GM12878 (cell line): Measurements from ENCODE around the gene NUMB. TPM values are rescaled to one million over a fixed set of nuclear protein-coding genes. Genes with fewer than 3 reads are reported as not detected.

Experiments used
- BCL3 ChIP-seq: IDR thresholded peaks from 2 replicates; pipeline ENCODE4 v1.6.1; 2011; ENCODE audit warnings: borderline replicate concordance, low read depth, mild to moderate bottlenecking, moderate library complexity, low read length; ENCODE audit not compliant: insufficient read depth, poor library complexity, severe bottlenecking
- BCLAF1 ChIP-seq: fragments of 450-650 bp; IDR thresholded peaks from 2 replicates; pipeline ENCODE4 v1.6.1; 2017; ENCODE audit warnings: antibody characterized with exemption, mild to moderate bottlenecking, moderate library complexity
- BRCA1 ChIP-seq: IDR thresholded peaks from 2 replicates; pipeline ENCODE4 v1.6.1; 2011; ENCODE audit warnings: low read depth, low read length, improper control_type of control experiment
- CBX3 ChIP-seq: fragments of 200-600 bp; sonication (generic); IDR thresholded peaks from 2 replicates; pipeline ENCODE4 v1.6.1; 2016; ENCODE audit warnings: low read depth, borderline replicate concordance
- EED ChIP-seq: sonication (generic); IDR thresholded peaks from 2 replicates; pipeline ENCODE4 v1.6.1; 2016; ENCODE audit warnings: antibody characterized with exemption, low read depth
- GATAD2B ChIP-seq: fragments of 450-650 bp; conservative IDR thresholded peaks from 2 replicates; pipeline ENCODE4 v1.6.1; 2017; ENCODE audit warnings: low read depth, mild to moderate bottlenecking, moderate library complexity
- IRF3 ChIP-seq: fragments of 450-650 bp; IDR thresholded peaks from 2 replicates; pipeline ENCODE4 v1.6.1; 2014; ENCODE audit warnings: mild to moderate bottlenecking
- MYC ChIP-seq: IDR thresholded peaks from 2 replicates; pipeline ENCODE4 v1.6.1; 2011; ENCODE audit warnings: mild to moderate bottlenecking, low read length, moderate library complexity, inconsistent platforms; ENCODE audit not compliant: insufficient read depth, insufficient replicate concordance, insufficient read length, severe bottlenecking
- PAX5 ChIP-seq: IDR thresholded peaks from 2 replicates; pipeline ENCODE4 v1.6.1; 2011; ENCODE audit warnings: low read depth, low read length, borderline replicate concordance
- PBX3 ChIP-seq: IDR thresholded peaks from 2 replicates; pipeline ENCODE4 v1.6.1; 2011; ENCODE audit warnings: mild to moderate bottlenecking, low read depth, low read length, moderate library complexity; ENCODE audit not compliant: insufficient replicate concordance
- SIX5 ChIP-seq: IDR thresholded peaks from 2 replicates; pipeline ENCODE4 v1.6.1; 2011; ENCODE audit warnings: mild to moderate bottlenecking, low read depth, low read length, moderate library complexity; ENCODE audit not compliant: severe bottlenecking
- SPI1 ChIP-seq: IDR thresholded peaks from 2 replicates; pipeline ENCODE4 v1.6.1; 2011; ENCODE audit warnings: low read depth, mild to moderate bottlenecking, low read length, moderate library complexity, borderline replicate concordance; ENCODE audit not compliant: insufficient read depth
- STAT3 ChIP-seq: IDR thresholded peaks from 2 replicates; pipeline ENCODE4 v1.6.1; 2011; ENCODE audit warnings: low read depth, low read length, improper control_type of control experiment
- TAF1 ChIP-seq: IDR thresholded peaks from 2 replicates; pipeline ENCODE4 v1.6.1; 2011; ENCODE audit warnings: mild to moderate bottlenecking, low read depth, low read length, borderline replicate concordance
- TCF3 ChIP-seq: IDR thresholded peaks from 2 replicates; pipeline ENCODE4 v1.6.1; 2012; ENCODE audit warnings: low read depth, mild to moderate bottlenecking, low read length, borderline replicate concordance; ENCODE audit not compliant: insufficient read depth
- ZNF384 ChIP-seq: IDR thresholded peaks from 2 replicates; pipeline ENCODE4 v1.6.1; 2012; ENCODE audit warnings: low read depth, mild to moderate bottlenecking, low read length, improper control_type of control experiment, borderline replicate concordance
- ZNF687 ChIP-seq: fragments of 450-650 bp; IDR thresholded peaks from 2 replicates; pipeline ENCODE4 v1.6.1; 2017; ENCODE audit warnings: mild to moderate bottlenecking, moderate library complexity
- ZZZ3 ChIP-seq: IDR thresholded peaks from 2 replicates; pipeline ENCODE4 v1.6.1; 2011; ENCODE audit warnings: low read depth; ENCODE audit not compliant: control insufficient read depth, insufficient read length
- polyA plus RNA-seq, 11 experiments: library from polyadenylated mRNA; depleted of rRNA in 4 of 11; unstranded in 6 of 11; stranded (reverse) in 5 of 11; fragments of >200 nt; fragmentation: Nextera tagmentation in 4 of 11; fragmentation: Illumina TruSeq in 1 of 11; extraction: Ambion mirVana in 4 of 11; extraction: Trizol in 1 of 11; gene quantifications; 1 replicate in 1 of 11; 2 replicates in 10 of 11; pipeline versions ENCODE4 v1.2.1 to v1.2.3, GENCODE V29; 2011 to 2016; ENCODE audit warnings: inconsistent platforms in 2 of 11, missing spikeins in 2 of 11, low read depth in 1 of 11
- total RNA-seq, 4 experiments: library from RNA; depleted of rRNA in 3 of 4; stranded (reverse); fragments of >200 nt in 3 of 4; fragmentation: Illumina TruSeq in 1 of 4; extraction: Trizol in 1 of 4; gene quantifications; 2 replicates each; pipeline versions ENCODE4 v1.2.1 to v1.2.3, GENCODE V29; 2013 to 2021

Gene NUMB
- total and polyA plus RNA-seq, 10 of the 15 experiments (the other 5 are each of a cell fraction or from before 2014, with no cell fraction given) = 22.0 to 147 (median 48.9) TPM

GRCh38 chr14:73477618-73478266, 19.4 kb upstream of the NUMB start (continued):
- TF ChIP-seq BCLAF1 (no peak), STAT3 (no peak), BCL3 (peak; percentile 100), MYC (no peak), BRCA1 (no peak), PBX3 (no peak), ZNF384 (peak; percentile 86; the same call in 1 of the 2 replicates), EED (0 out of 2 replicates have a peak, but pooled peaks have one; percentile 39), ZZZ3 (no peak), SPI1 (peak; percentile 69), TAF1 (no peak), TCF3 (no peak), IRF3 (no peak), SIX5 (no peak), GATAD2B (peak; percentile 100), ZNF687 (peak; percentile 66), PAX5 (peak; percentile 51; the same call in 1 of the 2 replicates), CBX3 (no peak)
